Hair follicle dermal papilla cell (primary cell): Measurements from ENCODE around the gene TRIB2. TPM values are rescaled to one million over a fixed set of nuclear protein-coding genes. Genes with fewer than 3 reads are reported as not detected.

Source experiments
- small RNA-seq: library from RNA; depleted of rRNA; stranded (forward); fragments of <200 nt; gene quantifications from one replicate; pipeline ENCODE3, GENCODE V24; 2012
- total RNA-seq: library from RNA; depleted of rRNA; stranded (reverse); fragments of >200 nt; gene quantifications from 2 replicates; pipeline ENCODE4 v1.2.3, GENCODE V29; 2012

Gene TRIB2
- total RNA-seq = 58.4 and 91.4 TPM in 2 replicates

DNA sequence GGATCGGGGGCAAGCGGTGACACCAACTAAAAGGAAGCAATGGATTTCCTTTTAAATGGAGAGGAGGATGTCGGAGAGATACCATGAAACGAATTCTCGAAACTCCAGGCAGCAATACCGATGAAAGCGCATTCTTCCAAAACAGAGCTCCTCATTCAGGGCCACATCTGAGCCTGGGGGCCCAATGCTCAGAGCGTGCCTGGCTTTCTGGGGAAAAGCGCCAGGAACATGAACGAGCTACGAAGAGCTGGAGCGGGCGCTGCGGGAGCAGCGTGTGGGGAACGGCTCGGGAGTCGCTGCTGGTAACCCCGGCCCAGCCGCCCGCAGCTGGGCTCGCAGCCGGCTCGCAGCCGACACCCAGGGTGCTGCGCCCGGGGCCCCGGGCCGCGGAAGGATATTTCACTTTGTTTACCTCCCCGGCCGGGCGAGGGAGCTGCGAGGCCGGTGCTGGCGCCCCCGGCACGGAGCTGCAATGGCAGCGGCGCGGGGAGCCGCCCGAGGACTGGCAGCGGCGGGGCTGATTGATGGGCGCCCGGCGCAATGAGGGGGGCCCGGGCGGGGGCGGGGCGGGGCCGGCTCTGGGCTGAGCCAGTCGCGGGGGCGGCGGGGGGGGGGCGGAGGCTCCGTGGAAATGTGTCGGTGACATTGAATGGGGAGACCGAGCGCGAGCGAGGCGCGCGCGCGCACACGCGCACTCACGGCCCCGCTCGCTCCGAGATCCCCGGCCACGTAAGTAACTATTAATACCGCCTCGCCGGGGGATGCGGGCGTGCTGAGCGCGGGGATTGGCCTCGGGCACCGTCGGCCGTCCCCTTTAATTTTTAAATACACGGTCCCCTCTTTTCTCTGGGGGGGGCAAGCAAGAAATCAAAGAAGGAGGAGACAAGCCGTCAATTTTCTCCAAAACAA, at the start of gene TRIB2:
TRIB2 (plus strand) TSS at position 655 of the 909 bp plus-strand sequence. CDS start 1,372 bp downstream, outside the sequence.

Small RNAs within 50 kb of the gene (small RNA-seq; reads per million reads assigned to genes)
- gene MIR3125 = not detected
